ENCODE results near the gene ST7.
"Not testable (repeated sequence)": the region's sequence is repeated elsewhere in the genome, so short reads cannot be mapped to it uniquely, and the experiment has no call there.

The ST7 gene

DNA sequence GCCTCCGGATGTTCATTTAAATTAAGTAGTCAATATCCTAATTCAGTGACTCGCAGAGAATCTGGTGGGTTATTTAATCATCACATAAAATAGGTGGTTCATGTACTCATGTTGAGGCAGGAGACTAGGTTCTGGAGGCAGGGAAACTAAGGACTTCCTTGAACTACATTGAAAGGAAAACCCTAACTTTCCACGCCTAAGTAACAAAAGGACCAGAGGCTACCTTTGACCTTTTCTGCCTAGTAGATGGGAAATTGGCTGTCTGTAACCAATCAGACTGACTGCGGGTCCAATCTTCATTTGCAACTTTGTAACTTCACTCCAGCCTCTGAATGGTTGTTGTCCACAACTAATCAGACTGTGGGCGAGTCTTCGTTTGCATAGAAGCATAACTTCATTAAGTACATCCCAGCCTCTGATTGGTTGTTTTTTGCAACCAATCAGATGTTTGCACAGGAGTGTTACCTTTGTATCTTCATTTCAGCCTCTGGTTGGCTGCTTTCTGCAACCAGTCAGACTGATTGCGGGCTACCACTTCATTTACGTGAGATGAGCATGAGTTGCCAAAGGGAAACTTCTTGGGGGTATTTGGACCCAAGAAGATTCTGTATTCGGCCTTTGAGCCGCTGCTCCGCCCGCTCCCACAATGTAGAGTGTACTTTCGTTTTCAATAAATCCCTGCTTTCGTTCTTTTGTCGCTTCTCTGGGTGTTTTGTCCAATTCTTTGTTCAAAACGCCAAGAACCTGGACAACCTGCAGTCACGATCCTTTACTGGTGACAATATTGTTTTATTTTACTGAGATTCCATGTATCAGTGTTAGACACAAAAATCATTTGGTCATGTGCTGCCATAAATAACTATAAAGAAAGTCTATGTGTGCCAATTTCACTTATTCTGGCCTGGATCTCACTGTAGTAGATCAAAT is 1.7 kb upstream of the ST7 start:
- DNase-seq: no peak

- peak; percentile 55 for DNase-seq
Observed at GRCh38 chr7:116952635-116953371, 498 bp upstream of the ST7 start.

DNA sequence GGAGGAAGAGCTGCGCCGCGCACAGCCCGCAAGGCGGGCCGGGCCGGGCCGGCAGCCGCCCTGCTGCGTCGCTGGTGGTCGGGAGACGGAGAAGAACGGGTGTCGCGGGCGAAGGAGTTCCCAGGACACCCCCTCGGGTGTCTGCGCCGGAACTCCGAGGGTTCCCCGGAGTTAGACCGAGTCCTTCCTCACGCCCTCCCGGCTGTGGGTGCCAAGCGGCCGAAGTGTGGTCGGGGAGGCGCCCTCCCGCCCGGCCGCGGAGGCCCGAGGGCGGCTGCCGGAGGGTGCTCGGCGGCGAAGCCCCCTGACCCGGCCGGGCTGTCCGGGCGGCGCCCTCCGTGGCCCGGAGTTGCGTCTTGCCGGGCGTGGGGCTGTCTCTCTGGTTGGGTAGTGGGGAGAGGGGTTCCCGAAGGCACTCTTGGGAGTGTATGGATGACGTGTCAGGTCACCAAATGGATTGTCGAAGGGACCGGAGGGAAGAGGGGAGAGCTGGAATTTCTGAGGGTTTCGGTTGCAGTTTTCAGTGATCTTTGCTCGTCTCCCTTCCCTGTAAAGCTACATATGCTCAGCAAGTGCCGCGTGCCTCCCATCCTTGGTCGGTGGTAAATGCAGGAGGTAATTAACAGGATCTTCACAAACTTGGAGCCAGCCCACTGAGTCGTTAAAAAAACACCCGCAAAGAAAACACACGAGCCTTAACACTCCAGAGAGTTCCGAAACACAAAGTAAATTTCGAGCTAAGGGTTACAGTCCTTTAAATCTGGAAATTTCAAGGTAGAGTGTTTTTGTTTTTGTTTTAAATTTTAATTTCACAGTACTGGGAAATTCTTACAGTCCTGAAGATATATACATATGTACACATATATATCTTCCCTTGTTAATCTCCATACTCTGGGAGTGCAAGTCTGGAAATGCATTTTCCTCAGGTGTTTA is 871 bp downstream of the ST7 start:
- DNase-seq: peak; percentile 40

GRCh38 chr7:116955340-116955739 is 2.0 kb downstream of the ST7 start:
- DNase-seq: no peak

GRCh38 chr7:116955801-116956476 is 2.6 kb downstream of the ST7 start:
- no peak for DNase-seq

DNA sequence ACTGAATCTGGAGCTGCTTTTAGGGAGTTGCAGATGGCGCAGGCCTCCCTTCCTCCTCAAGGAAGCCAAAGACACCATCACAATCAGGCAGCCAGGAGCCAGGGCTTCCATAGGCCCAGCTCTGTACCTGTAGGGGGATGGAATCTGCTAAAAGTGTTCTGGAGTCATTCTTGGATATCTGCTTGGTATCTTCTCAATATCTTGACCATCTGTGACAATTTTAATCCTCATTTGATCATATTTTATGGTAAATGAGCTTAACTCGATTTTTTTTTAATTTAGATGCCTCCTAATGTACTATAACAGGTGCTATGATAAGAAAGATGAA is 3.1 kb downstream of the ST7 start:
- DNase-seq: no peak

GRCh38 chr7:116957874-116958273 is 4.6 kb downstream of the ST7 start:
- DNase-seq: no peak

DNA sequence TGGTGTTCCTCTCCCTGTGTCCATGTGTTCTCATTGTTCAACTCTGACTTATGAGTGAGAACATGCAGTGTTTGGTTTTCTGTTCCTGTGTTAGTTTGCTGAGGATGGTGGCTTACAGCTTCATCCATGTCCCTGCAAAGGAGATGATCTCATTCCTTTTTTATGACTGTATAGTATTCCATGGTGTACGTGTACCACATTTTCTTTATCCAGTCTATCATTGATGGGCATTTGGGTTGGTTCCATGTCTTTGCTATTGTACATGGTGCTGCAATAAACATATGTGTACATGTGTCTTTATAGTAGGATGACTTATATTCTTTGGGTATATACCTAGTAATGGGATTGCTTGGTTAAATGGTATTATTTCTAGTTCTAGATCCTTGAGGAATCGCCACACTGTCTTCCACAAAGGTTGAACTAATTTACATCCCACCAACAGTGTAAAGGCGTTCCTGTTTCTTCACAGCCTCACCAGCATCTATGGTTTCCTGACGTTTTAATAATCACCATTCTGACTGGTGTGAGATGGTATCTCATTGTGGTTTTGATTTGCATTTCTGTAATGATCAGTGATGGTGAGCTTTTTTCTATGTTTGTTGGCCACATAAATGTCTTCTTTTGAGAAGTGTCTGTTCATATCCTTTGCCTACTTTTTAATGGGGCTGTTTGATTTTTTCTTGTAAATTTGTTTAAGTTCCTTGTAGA is 8.8 kb downstream of the ST7 start:
- not testable (repeated sequence) for DNase-seq

DNA sequence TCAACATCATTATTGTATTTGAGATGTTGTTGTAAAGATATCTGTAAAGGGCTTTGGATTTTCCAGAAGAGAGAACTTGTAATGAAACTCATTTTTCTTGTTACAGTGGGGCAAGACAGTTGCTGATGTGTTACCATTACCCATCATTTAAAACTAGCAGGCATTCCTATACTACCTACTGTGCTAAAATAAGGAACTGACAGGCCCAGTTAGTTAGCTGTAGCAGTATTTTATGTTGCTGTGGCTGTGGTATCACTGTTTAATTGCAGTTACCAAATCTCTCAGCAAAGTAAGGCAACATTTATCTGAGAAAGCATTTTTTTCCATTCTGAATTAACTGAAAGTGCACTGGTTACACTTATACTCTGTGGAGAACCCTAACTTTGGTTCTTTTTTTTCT is 9.9 kb downstream of the ST7 start:
- DNase-seq: no peak

DNA sequence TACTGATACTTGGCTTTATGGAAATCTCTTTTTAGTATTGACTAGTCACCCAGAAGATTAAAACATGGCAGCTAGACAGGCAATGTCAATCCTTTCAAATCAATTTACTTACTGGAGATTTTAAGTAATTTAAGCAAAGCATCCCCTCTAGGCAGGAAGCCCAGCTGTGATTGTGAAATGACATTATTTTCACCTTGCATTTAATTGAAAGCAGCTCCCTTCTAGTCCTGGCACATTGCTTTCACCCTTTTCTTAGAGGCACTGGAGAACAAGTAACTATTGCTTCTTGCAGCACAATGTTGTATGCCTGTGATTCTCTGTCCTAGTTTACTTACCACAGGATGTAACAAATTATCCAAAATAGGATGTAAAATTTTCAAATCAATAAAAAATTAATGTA is 13.3 kb downstream of the ST7 start:
- no peak for DNase-seq

GRCh38 chr7:116967254-116967922 is 14.1 kb downstream of the ST7 start:
- DNase-seq: no peak

DNA sequence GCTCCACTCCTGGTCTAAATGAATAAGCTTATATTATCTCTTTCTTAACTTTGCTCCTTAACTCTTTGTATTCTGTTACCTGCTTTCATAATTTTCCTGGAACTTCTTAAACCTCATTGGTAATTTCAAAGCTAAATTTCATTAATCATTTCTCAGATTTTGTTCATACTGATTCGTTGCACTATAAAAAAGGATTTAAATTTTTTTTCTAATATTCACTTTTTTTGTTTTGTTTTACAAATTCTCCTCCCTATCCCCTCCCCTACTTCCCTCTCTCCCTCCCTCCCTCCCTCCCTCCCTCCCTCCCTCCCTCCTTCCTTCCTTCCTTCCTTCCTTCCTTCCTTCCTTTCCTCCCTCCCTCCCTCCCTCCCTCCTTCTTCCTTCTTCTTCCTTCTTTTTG is 14.7 kb downstream of the ST7 start:
- DNase-seq: no peak

- no peak for DNase-seq
Observed at GRCh38 chr7:116968631-116969030, 15.3 kb downstream of the ST7 start.

DNA sequence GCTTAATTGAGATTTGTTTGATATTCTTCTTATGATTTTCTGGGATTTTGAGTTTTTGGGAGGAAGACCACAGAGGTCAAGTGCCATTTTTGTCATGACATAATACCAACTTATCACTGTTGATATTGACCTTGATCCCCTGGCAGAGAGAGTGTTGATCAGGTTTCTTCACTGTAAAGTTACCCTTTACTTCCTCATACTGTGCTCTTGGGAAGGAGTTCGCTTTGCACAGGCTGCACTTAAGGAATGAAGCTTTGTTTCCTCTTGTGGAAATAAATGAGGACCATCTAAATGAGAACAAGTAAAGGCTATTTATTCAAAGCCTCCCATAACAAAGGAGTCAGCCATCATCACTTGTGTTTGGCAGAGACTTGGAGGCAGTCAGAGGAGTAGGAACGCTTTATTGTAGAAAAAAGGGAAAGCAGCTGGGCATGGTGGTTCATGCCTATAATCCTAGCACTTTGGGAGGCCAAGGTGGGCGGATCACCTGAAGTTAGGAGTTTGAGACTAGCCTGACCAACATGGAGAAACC is 16.1 kb downstream of the ST7 start:
- no peak for DNase-seq

DNA sequence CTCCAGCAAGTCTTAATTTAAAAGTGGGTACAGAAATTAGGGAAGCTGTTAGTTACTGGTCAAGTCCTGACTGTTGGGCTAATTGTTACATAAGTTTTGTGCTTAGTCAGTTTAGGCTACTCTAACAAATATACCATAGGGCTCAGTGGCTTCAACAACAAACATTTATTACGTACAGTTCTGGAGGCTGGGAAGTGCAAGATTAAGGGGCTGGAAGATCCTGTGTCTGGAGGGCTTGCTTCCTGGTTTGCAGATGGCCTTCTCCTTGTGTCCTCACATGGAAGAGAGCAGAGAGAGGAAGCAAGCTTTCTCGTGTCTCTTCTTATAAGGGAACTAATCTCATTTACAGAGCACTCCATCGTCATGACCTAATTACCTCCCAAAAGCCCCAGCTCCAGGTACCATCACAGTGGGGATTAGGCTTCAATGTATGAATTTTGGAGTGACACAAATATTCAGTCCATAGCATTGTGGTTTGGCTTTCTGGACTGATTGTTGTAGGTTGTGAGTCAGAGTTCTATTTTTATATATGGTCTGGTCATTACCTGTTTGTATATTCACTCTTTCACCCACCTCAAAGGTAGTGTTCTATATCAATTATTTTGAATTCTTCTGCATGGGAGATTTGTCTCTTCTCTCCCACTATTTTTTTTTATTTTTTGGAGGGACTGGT is 17.1 kb downstream of the ST7 start:
- no peak for DNase-seq

GRCh38 chr7:116971153-116971552 is 17.9 kb downstream of the ST7 start:
- not testable (repeated sequence) for DNase-seq

GRCh38 chr7:116971869-116972268 is 18.6 kb downstream of the ST7 start:
- no peak for DNase-seq

DNA sequence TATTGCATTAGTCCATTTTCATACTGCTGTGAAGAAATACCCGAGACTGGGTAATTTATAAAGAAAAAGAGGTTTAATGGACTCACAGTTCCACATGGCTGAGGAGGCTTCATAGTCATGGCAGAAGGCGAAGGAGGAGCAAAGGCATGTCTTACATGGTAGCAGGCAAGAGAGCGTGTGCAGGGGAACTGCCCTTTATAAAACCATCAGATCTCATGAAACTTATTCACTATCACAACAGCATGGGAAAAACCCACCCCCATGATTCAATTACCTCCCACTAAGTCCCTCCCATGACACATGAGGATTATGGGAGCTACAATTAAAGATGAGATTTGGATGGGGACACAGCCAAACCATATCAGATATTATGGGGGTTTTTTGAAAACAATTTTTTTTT is 21.7 kb downstream of the ST7 start:
- not testable (repeated sequence) for DNase-seq

DNA sequence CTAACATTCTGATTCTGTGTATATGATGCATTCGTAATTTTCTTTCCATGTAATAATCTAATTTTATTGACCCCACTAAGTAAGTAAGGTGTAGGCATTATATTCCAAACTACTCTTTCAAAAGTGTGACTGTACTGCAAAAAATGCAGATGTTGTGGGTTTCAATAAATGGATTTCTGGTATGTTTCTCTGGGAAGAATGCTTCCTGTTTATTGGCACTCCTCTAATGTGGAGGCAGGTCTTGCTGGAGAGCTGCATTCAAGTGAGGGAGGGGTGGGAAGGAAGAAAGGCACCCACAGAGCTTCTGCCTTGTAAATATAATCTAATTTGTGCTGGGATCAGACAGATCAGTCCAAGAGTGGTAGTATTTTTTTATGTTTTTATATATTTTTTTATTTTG is 23.9 kb downstream of the ST7 start:
- no peak for DNase-seq

DNA sequence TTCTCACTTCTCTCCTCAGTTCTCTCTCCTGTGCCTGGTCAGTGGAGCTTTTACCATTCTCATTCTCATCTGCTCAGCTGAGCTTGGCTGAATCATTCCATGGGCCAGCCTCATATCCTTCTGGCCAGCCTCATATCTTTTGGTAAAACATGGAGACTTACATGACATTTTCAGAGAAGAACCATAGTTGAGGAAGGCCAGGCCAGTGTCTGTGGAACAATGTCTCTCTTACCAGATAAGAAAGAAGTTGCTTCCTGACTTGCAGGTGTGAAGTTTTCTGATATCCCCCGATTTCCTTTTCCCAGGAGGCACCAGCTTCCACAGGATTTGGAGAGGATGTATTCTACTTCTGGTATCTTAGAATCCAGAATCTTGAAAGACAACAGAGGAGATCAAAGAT is 24.7 kb downstream of the ST7 start:
- DNase-seq: no peak

DNA sequence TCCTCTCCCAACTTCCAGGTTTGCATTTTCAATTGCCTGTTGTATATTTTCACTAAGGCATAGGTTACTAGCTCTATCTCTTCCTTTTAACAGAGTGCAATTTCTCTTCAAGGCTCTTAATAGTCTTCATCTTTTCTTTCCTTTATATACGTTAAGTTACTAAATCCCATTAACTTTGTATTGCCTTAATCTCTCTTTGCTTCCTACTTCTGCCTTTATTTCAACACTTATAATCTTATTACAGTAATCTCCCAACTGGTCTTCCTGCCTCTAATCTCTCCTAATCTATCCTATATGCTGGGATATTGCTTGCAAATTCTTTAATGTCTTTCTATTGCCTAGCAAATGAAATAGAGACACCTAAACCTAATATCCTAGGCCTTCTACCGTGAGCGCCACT is 26.1 kb downstream of the ST7 start:
- DNase-seq: no peak
